ENCODE results near the gene SLC35F6.
"Not testable (repeated sequence)": the region's sequence is repeated elsewhere in the genome, so short reads cannot be mapped to it uniquely, and the experiment has no call there.

Gene SLC35F6

GRCh38 chr2:26786207-26787028 lies 22.3 kb downstream of the SLC35F6 start:
- DNase-seq, result peak; percentile 28

- DNase-seq, result no peak
Measured at GRCh38 chr2:26792720-26793119, 28.6 kb downstream of the SLC35F6 start.

- no peak for DNase-seq
Measured at GRCh38 chr2:26793518-26793917, 29.4 kb downstream of the SLC35F6 start.

- DNase-seq, result not testable (repeated sequence)
Measured at GRCh38 chr2:26795135-26795534, 31.1 kb downstream of the SLC35F6 start.

- DNase-seq, result no peak
Measured at GRCh38 chr2:26801328-26801727, 37.2 kb downstream of the SLC35F6 start.

- no peak for DNase-seq
Measured at GRCh38 chr2:26801796-26802195, 37.7 kb downstream of the SLC35F6 start.

GRCh38 chr2:26805241-26805676 lies 41.2 kb downstream of the SLC35F6 start:
- no peak for DNase-seq

GRCh38 chr2:26807788-26808460 lies 43.8 kb downstream of the SLC35F6 start:
- no peak for DNase-seq

- no peak for DNase-seq
Measured at GRCh38 chr2:26809211-26809610, 45.1 kb downstream of the SLC35F6 start.

- DNase-seq, result peak; percentile 11
Measured at GRCh38 chr2:26809876-26810577, 45.9 kb downstream of the SLC35F6 start.

GRCh38 chr2:26811261-26811660 lies 47.2 kb downstream of the SLC35F6 start:
- DNase-seq, result no peak

- no peak for DNase-seq
Measured at GRCh38 chr2:26811791-26812694, 48.0 kb downstream of the SLC35F6 start.

- DNase-seq, result no peak
Measured at GRCh38 chr2:26812731-26813130, 48.6 kb downstream of the SLC35F6 start.

- not testable (repeated sequence) for DNase-seq
Measured at GRCh38 chr2:26814072-26814765, 50.1 kb downstream of the SLC35F6 start.

- DNase-seq, result peak; percentile 45
Measured at GRCh38 chr2:26816893-26817292, 52.8 kb downstream of the SLC35F6 start.

- DNase-seq, result no peak
Measured at GRCh38 chr2:26818255-26818654, 54.2 kb downstream of the SLC35F6 start.

- DNase-seq, result no peak
Measured at GRCh38 chr2:26818972-26819371, 54.9 kb downstream of the SLC35F6 start.

- DNase-seq, result no peak
Measured at GRCh38 chr2:26820932-26821331, 56.8 kb downstream of the SLC35F6 start.

GRCh38 chr2:26822877-26823276 lies 58.8 kb downstream of the SLC35F6 start:
- DNase-seq, result no peak

Data from hematopoietic multipotent progenitor cell treated with erythropoietin and hydrocortisone succinate and interleukin-3 and kit ligand, for 8 days (in vitro differentiated cells).